ENCODE results near the gene MISFA.
"Not testable (repeated sequence)": the region's sequence is repeated elsewhere in the genome, so short reads cannot be mapped to it uniquely, and the experiment has no call there.

The MISFA gene

GRCh38 chr11:18617688-18618341 is 18.2 kb downstream of the MISFA start:
- DNase-seq (ENCODE audit: low spot score) = no peak

- no peak for DNase-seq (ENCODE audit: low spot score)
Measured at GRCh38 chr11:18618342-18619025, 18.9 kb downstream of the MISFA start.

GRCh38 chr11:18623707-18624106 is 24.1 kb downstream of the MISFA start:
- DNase-seq (ENCODE audit: low spot score) = no peak

GRCh38 chr11:18624161-18624560 is 24.6 kb downstream of the MISFA start:
- DNase-seq (ENCODE audit: low spot score) = no peak

GRCh38 chr11:18632841-18633240 is 33.3 kb downstream of the MISFA start:
- DNase-seq (ENCODE audit: low spot score) = peak; percentile 58

- DNase-seq (ENCODE audit: low spot score) = peak; percentile 18
Measured at GRCh38 chr11:18633256-18634139, 33.9 kb downstream of the MISFA start.

GRCh38 chr11:18634140-18635032 is 34.8 kb downstream of the MISFA start, which contains the start of gene SPTY2D1:
TSS of gene SPTY2D1 (minus strand) at chr11:18634342. CDS start at chr11:18634257, 85 bp downstream.
- DNase-seq (ENCODE audit: low spot score) = peak; percentile 99

GRCh38 chr11:18641677-18642076 is 42.1 kb downstream of the MISFA start:
- no peak for DNase-seq (ENCODE audit: low spot score)

- not testable (repeated sequence) for DNase-seq (ENCODE audit: low spot score)
Measured at GRCh38 chr11:18643034-18643433, 43.4 kb downstream of the MISFA start.

GRCh38 chr11:18650353-18650752 is 50.8 kb downstream of the MISFA start:
- DNase-seq (ENCODE audit: low spot score) = no peak

GRCh38 chr11:18650859-18651557 is 51.4 kb downstream of the MISFA start:
- peak; percentile 81 for DNase-seq (ENCODE audit: low spot score)
